Activated CD4-positive, CD25-positive, alpha-beta regulatory T cell treated with anti-CD3 and anti-CD28 coated beads, Interleukin-2, amount 50 U/mL, for 72 hours (primary cell): ENCODE data around the gene RAB3GAP2.
"Not testable (repeated sequence)": the region's sequence is repeated elsewhere in the genome, so short reads cannot be mapped to it uniquely, and the experiment has no call there.

ENCODE experiments used
- DNase-seq: peaks from one replicate; pipeline ENCODE4 v3.0.0; 2021

Gene RAB3GAP2

GRCh38 chr1:220188538-220188937 lies 83.7 kb downstream of the RAB3GAP2 start:
- DNase-seq: no peak

DNA sequence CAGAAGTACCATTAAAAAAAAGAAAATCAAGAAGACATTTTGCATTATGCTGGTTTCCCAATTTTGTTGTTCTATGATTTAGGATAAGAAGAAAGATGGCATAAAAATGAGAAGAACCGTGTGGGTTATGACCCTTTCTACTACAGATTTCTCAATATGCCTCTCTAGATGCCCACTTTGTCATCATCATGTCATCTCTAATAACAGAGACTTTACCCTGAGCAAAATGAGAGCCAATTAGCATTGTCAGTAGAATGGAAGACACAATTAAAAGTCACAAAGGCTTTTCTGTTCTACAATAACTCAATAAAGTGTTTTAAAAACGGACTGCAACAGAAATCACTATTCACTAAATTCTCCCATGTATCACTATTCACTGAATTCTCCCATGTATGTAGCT lies 85.5 kb downstream of the RAB3GAP2 start:
- DNase-seq: no peak

- DNase-seq: no peak
Measured at GRCh38 chr1:220184506-220184905, 87.7 kb downstream of the RAB3GAP2 start.

GRCh38 chr1:220182656-220183055 lies 89.6 kb downstream of the RAB3GAP2 start:
- DNase-seq: no peak

GRCh38 chr1:220182111-220182510 lies 90.1 kb downstream of the RAB3GAP2 start:
- no peak for DNase-seq

GRCh38 chr1:220176540-220176939 lies 95.7 kb downstream of the RAB3GAP2 start:
- no peak for DNase-seq

GRCh38 chr1:220170836-220171526 lies 101.3 kb downstream of the RAB3GAP2 start:
- DNase-seq: no peak

- DNase-seq: not testable (repeated sequence)
Measured at GRCh38 chr1:220169887-220170286, 102.4 kb downstream of the RAB3GAP2 start.

GRCh38 chr1:220166853-220167252 lies 105.4 kb downstream of the RAB3GAP2 start:
- no peak for DNase-seq

GRCh38 chr1:220164517-220164916 lies 107.7 kb downstream of the RAB3GAP2 start:
- DNase-seq: no peak

DNA sequence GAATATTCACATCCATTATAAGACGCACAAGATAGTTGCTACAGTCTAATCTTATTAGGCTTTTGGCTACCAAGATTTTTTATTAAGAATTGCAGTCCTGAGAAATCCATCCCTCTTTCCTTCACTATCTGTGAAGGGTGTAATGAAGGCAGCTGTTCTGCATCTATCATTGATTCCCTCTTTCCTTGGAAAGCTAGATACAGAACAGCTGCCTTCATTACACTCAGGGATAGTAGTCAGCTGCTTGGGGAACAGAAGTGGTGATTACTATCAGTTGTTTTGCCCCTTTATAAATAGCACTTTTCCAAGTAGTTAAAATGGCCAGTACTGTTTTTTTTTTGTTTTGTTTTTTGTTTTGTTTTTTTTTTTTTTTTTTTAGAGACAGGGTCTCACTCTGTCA lies 108.1 kb downstream of the RAB3GAP2 start:
- DNase-seq: no peak

GRCh38 chr1:220160027-220160426 lies 112.2 kb downstream of the RAB3GAP2 start:
- DNase-seq: no peak

DNA sequence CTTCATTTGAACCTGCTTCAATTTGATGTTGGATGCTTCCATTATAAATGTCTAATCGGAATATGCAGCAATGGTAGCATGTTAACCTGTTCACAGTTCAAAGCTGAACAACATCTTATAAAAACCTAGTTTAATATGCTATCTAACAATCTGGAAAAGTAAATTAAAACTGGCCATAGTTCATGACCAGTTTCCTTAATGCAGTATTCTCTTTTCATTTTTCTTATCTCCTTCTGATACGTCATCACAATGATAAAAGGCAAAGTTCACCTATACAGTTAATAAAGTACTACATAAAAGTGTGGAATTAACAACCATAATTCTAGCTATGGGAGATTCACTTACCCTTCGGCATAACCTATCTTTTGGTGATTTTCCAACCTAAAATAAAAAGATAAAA lies 113.2 kb downstream of the RAB3GAP2 start:
- no peak for DNase-seq

GRCh38 chr1:220158530-220158929 lies 113.7 kb downstream of the RAB3GAP2 start:
- DNase-seq: not testable (repeated sequence)

DNA sequence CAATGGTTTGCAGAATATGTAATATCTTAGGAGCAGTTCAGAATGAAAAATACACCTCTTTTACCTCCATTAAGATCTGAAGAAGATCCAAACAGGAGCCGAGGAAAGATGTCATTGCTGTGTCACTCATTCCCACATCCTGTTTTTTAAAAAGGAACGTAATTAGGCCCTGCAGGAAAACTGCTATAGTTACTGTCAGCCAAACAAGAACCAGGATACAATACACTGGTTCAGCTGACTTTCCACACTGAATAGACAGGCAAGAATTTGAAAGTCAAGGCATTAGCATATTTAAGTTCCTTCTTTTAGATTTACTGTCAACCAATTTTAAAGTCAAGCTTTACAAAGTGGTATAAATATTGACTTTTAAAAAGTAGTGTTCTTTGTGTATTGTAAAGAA lies 114.5 kb downstream of the RAB3GAP2 start:
- no peak for DNase-seq

- DNase-seq: no peak
Measured at GRCh38 chr1:220156620-220157146, 115.6 kb downstream of the RAB3GAP2 start.

- no peak for DNase-seq
Measured at GRCh38 chr1:220153147-220153546, 119.1 kb downstream of the RAB3GAP2 start.

- no peak for DNase-seq
Measured at GRCh38 chr1:220151454-220151853, 120.8 kb downstream of the RAB3GAP2 start.

- DNase-seq: no peak
Measured at GRCh38 chr1:220149742-220150141, 122.5 kb downstream of the RAB3GAP2 start.

DNA sequence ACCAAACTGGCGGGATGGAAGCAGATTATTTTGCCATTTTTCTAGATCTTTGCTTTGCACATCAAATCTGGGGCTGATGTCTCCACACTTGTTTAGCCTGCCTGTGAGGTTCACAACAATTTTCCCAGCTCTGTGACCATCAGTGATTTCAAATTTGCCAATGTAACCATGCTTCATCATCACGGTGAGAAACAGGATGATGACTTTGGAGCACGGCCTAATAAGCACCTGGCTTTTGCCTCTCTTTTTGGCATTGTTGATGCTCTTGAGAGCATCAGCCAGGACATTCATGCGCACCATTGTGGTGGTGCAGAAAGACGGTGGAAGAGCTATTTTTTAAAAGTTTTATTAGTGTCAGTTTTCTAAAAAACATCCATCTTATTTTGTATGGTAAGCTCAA lies 128.2 kb downstream of the RAB3GAP2 start:
- DNase-seq: no peak

DNA sequence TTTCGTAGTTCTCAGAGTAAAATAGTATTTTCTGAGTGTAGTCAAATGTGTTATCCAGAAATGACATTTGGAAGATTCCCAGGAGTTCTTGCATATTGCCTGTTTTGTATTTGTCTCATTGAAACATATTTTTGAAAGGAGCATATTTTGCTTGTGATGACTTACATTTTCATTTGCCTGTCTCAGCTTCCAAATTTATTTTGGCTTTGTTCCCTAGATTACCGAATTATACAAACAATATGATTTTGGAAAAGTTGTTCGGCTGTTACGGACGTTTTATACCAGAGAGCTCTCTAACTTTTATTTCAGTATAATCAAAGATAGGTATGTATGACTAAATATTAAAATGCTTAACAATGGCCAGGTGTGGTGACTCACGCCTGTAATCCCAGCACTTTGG lies 132.3 kb downstream of the RAB3GAP2 start:
- no peak for DNase-seq

- DNase-seq: no peak
Measured at GRCh38 chr1:220137019-220137786, 135.1 kb downstream of the RAB3GAP2 start.

- DNase-seq: no peak
Measured at GRCh38 chr1:220135755-220136154, 136.5 kb downstream of the RAB3GAP2 start.

DNA sequence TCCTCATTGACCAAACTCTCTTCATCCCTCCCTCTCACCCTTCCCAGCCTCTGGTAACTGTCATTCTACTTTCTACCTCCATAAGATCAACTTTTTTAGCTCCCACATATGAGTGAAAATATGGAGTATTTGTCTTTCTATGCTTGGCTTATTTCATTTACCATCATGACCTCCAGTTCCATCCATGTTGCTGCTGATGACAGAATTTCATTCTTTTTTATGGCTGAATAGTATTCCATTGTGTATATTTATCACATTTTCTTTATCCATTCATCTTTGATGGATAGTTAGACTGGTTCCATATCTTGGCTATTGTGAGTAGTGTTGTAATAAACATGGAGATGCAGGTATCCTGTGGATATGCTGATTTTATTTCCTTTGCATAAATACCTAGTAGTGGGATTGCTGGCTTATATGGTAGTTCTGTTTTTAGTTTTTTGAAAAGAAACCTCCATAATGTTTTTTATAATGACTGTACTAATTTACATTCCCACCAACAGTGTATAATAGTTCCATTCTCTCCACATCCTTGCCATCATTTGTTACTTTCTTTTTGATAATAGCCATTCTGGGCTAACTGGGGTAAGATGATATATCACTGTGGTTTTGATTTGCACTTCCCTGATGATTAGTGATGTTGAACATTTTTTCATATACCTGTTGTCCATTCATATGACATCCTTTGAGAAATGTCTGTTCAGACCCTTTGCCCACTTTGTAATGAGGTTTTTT lies 142.6 kb downstream of the RAB3GAP2 start:
- no peak for DNase-seq
